Measurements from ENCODE around the gene TMEM167B.

Gene TMEM167B

DNA sequence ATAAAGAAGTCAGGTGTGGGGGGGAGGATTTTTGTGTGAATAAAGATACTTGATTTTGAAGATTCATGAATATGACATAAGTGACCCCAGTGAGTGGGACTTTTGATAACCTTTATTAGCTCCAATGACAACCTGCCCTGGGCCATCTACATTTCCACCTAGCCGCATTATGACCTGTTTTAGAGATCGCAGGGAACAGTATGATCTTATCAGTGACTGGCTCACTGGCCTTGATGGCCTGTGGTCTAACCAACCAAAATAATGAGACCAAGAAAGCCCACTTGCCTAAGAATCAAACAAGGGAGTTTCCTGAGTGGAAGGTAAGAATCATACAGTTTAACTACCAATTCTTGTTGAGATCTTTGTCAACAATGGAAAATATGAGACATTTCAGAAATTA, 25.1 kb downstream of the TMEM167B start:
- Histone ChIP-seq H3K27me3 (peaks cover 0 to 40% of the 10 kb centered on the region in 2 donors), H3K36me3 (no peaks in the 10 kb centered on the region), H3K9me3 (no peaks in the 10 kb centered on the region), H3K4me1 (peaks cover 0 to 24% (median 18%) of the 10 kb centered on the region in 4 donors), H3K4me3 (no peak overlapping the region), H3K27ac (no peak overlapping the region)
- intact Hi-C loops (cut with DNase I; ENCODE audit: low total_unique reads), result no loop called here
- no peak for DNase-seq
- no peak for TF ChIP-seq CTCF (IDR thresholded peaks at IDR 0.05)

- no peak for TF ChIP-seq CTCF (IDR thresholded peaks at IDR 0.05)
- intact Hi-C loops (cut with DNase I; ENCODE audit: low total_unique reads), result no loop called here
- Histone ChIP-seq H3K9me3 (no peaks in the 10 kb centered on the region), H3K4me3 (no peak overlapping the region), H3K36me3 (no peaks in the 10 kb centered on the region), H3K27me3 (peaks cover 0 to 34% of the 10 kb centered on the region in 2 donors), H3K4me1 (peaks cover 0 to 24% (median 18%) of the 10 kb centered on the region in 4 donors), H3K27ac (no peak overlapping the region)
- DNase-seq, result no peak
Observed at GRCh38 chr1:109116286-109116685, 25.7 kb downstream of the TMEM167B start.

- Histone ChIP-seq H3K9me3 (no peaks in the 10 kb centered on the region), H3K27me3 (peaks cover 0 to 31% of the 10 kb centered on the region in 2 donors), H3K36me3 (no peaks in the 10 kb centered on the region), H3K4me1 (peaks cover 0 to 15% (median 11%) of the 10 kb centered on the region in 4 donors), H3K4me3 (no peak overlapping the region), H3K27ac (no peak overlapping the region)
- intact Hi-C loops (cut with DNase I; ENCODE audit: low total_unique reads), result no loop called here
- DNase-seq, result no peak
- no peak for TF ChIP-seq CTCF (IDR thresholded peaks at IDR 0.05)
Observed at GRCh38 chr1:109118089-109118488, 27.5 kb downstream of the TMEM167B start.

- Histone ChIP-seq H3K4me1 (no peaks in the 10 kb centered on the region), H3K27me3 (peaks cover 0 to 13% of the 10 kb centered on the region in 2 donors), H3K27ac (no peak overlapping the region), H3K4me3 (no peak overlapping the region), H3K9me3 (no peaks in the 10 kb centered on the region), H3K36me3 (no peaks in the 10 kb centered on the region)
- DNase-seq, result no peak
- intact Hi-C loops (cut with DNase I; ENCODE audit: low total_unique reads), result no loop called here
- no peak for TF ChIP-seq CTCF (IDR thresholded peaks at IDR 0.05)
Observed at GRCh38 chr1:109120356-109120755, 29.8 kb downstream of the TMEM167B start.

DNA sequence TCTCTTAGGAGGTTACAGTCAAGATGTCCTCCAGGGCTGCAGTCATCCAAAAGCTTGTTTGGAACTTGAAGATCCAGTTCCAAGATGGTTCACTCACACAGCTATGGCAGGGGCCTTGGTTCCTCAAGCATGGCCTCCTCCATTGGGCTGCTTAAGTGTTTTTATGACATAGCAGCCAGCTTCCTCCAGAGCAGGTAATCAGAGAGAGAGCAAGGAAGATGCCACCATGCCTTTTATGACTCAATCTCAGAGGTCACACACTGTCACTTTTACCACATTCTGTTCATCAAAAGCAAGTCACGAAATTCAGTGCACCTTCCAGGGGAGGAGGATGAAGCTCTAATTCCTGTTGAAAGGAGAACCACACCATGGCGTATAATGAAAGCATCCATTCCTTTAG, 40.5 kb downstream of the TMEM167B start:
- Histone ChIP-seq H3K4me1 (peaks cover 0 to 15% (median 0%) of the 10 kb centered on the region in 4 donors), H3K27me3 (no peaks in the 10 kb centered on the region), H3K36me3 (no peaks in the 10 kb centered on the region), H3K27ac (no peak overlapping the region), H3K9me3 (no peaks in the 10 kb centered on the region), H3K4me3 (no peak overlapping the region)
- no peak for TF ChIP-seq CTCF (IDR thresholded peaks at IDR 0.05)
- DNase-seq, result no peak
- intact Hi-C loops (cut with DNase I; ENCODE audit: low total_unique reads), result no loop called here

DNA sequence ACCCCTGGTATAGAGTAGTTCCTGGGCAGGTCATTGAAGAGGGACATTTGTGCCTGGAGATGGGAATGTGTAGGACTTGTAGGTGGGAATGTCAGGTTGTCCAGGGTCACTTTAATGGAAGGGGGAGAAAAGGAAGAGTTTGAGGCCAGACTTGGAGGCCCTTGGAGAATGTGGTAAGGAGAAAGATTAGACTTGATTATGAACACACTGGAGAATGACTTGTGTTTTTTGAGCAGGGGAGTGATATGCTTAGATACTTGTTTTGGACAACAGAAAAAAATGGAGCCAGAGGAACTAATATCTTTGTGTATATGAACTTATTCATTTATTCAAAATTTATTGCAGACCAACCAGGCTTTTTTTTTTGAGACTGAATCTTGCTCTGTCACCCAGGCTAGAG, 41.2 kb downstream of the TMEM167B start:
- no peak overlapping the region for H3K4me3 ChIP-seq
- no peak overlapping the region for H3K27ac ChIP-seq
- H3K4me1 ChIP-seq, result peaks cover 0 to 15% (median 0%) of the 10 kb centered on the region in 4 donors
- H3K9me3 ChIP-seq, result no peaks in the 10 kb centered on the region
- TF ChIP-seq CTCF (IDR thresholded peaks at IDR 0.05), result no peak
- H3K27me3 ChIP-seq, result no peaks in the 10 kb centered on the region
- DNase-seq, result no peak
- intact Hi-C loops (cut with DNase I; ENCODE audit: low total_unique reads), result no loop called here
- no peaks in the 10 kb centered on the region for H3K36me3 ChIP-seq
